ENCODE measurements around the gene USP43. TPM values are rescaled to one million over a fixed set of nuclear protein-coding genes. Genes with fewer than 3 reads are reported as not detected.
"Not testable (repeated sequence)": the region's sequence is repeated elsewhere in the genome, so short reads cannot be mapped to it uniquely, and the experiment has no call there.

The USP43 gene
- polyA plus RNA-seq, 1 donor: 4.7 TPM

- no peaks in the 10 kb centered on the region for H3K9me3 ChIP-seq (ENCODE audit: control insufficient read depth, low read depth, low read length)
- no peak overlapping the region for H3K4me3 ChIP-seq (ENCODE audit: low read length)
- H3K4me1 ChIP-seq (ENCODE audit: control insufficient read depth, insufficient read depth, low read length): no peaks in the 10 kb centered on the region
- WGBS (ENCODE audit: insufficient coverage, low lambda C conversion rate): no CpG with 5 or more reads among the region's 10 CpGs
- peaks cover 5% of the 10 kb centered on the region for H3K27me3 ChIP-seq (ENCODE audit: control insufficient read depth, insufficient read depth, low read length)
- peak in 1 of 2 donors; percentile 5 for DNase-seq
- H3K27ac ChIP-seq (ENCODE audit: low read length): no peak overlapping the region
- H3K36me3 ChIP-seq (ENCODE audit: control insufficient read depth, insufficient read depth, low read length): no peaks in the 10 kb centered on the region
These were observed 16.8 kb upstream of the USP43 start for GRCh38 chr17:9628509-9628908.

GRCh38 chr17:9632741-9633140, 12.6 kb upstream of the USP43 start:
- peaks cover 5% of the 10 kb centered on the region for H3K27me3 ChIP-seq (ENCODE audit: control insufficient read depth, insufficient read depth, low read length)
- H3K4me1 ChIP-seq (ENCODE audit: control insufficient read depth, insufficient read depth, low read length): no peaks in the 10 kb centered on the region
- H3K9me3 ChIP-seq (ENCODE audit: control insufficient read depth, low read depth, low read length): no peaks in the 10 kb centered on the region
- no peak overlapping the region for H3K4me3 ChIP-seq (ENCODE audit: low read length)
- WGBS (ENCODE audit: insufficient coverage, low lambda C conversion rate): 100% methylated on average over 5 of the region's 11 CpGs
- no peak overlapping the region for H3K27ac ChIP-seq (ENCODE audit: low read length)
- H3K36me3 ChIP-seq (ENCODE audit: control insufficient read depth, insufficient read depth, low read length): no peaks in the 10 kb centered on the region
- DNase-seq: no peak

GRCh38 chr17:9635340-9635739, 10.0 kb upstream of the USP43 start:
- no peaks in the 10 kb centered on the region for H3K9me3 ChIP-seq (ENCODE audit: control insufficient read depth, low read depth, low read length)
- H3K4me1 ChIP-seq (ENCODE audit: control insufficient read depth, insufficient read depth, low read length): no peaks in the 10 kb centered on the region
- peaks cover 3% of the 10 kb centered on the region for H3K27me3 ChIP-seq (ENCODE audit: control insufficient read depth, insufficient read depth, low read length)
- H3K27ac ChIP-seq (ENCODE audit: low read length): no peak overlapping the region
- no peak for DNase-seq
- H3K4me3 ChIP-seq (ENCODE audit: low read length): no peak overlapping the region
- WGBS (ENCODE audit: insufficient coverage, low lambda C conversion rate): no CpG with 5 or more reads among the region's 6 CpGs
- no peaks in the 10 kb centered on the region for H3K36me3 ChIP-seq (ENCODE audit: control insufficient read depth, insufficient read depth, low read length)

- Histone ChIP-seq H3K4me3 (ENCODE audit: low read length) (no peak overlapping the region), H3K9me3 (ENCODE audit: control insufficient read depth, low read depth, low read length) (no peaks in the 10 kb centered on the region), H3K4me1 (ENCODE audit: control insufficient read depth, insufficient read depth, low read length) (no peaks in the 10 kb centered on the region), H3K27me3 (ENCODE audit: control insufficient read depth, insufficient read depth, low read length) (no peaks in the 10 kb centered on the region), H3K36me3 (ENCODE audit: control insufficient read depth, insufficient read depth, low read length) (no peaks in the 10 kb centered on the region), H3K27ac (ENCODE audit: low read length) (no peak overlapping the region)
- DNase-seq: no peak
- 90% methylated on average over 2 of the region's 12 CpGs for WGBS (ENCODE audit: insufficient coverage, low lambda C conversion rate)
These were observed 8.8 kb upstream of the USP43 start for GRCh38 chr17:9636501-9636900.

- H3K4me1 ChIP-seq (ENCODE audit: control insufficient read depth, insufficient read depth, low read length); H3K27me3 ChIP-seq (ENCODE audit: control insufficient read depth, insufficient read depth, low read length); H3K27ac ChIP-seq (ENCODE audit: low read length); H3K4me3 ChIP-seq (ENCODE audit: low read length); H3K36me3 ChIP-seq (ENCODE audit: control insufficient read depth, insufficient read depth, low read length); DNase-seq; H3K9me3 ChIP-seq (ENCODE audit: control insufficient read depth, low read depth, low read length): not testable (repeated sequence)
- 100% methylated on average over 1 of the region's 5 CpGs for WGBS (ENCODE audit: insufficient coverage, low lambda C conversion rate)
These were observed 4.9 kb upstream of the USP43 start for GRCh38 chr17:9640388-9640787.

GRCh38 chr17:9643611-9644010, 1.7 kb upstream of the USP43 start:
- Histone ChIP-seq H3K36me3 (ENCODE audit: control insufficient read depth, insufficient read depth, low read length) (no peaks in the 10 kb centered on the region), H3K27me3 (ENCODE audit: control insufficient read depth, insufficient read depth, low read length) (peaks cover 11% of the 10 kb centered on the region), H3K27ac (ENCODE audit: low read length) (no peak overlapping the region), H3K9me3 (ENCODE audit: control insufficient read depth, low read depth, low read length) (no peaks in the 10 kb centered on the region), H3K4me1 (ENCODE audit: control insufficient read depth, insufficient read depth, low read length) (peaks cover 16% of the 10 kb centered on the region), H3K4me3 (ENCODE audit: low read length) (no peak overlapping the region)
- no CpG with 5 or more reads among the region's 5 CpGs for WGBS (ENCODE audit: insufficient coverage, low lambda C conversion rate)
- no peak for DNase-seq

- H3K9me3 ChIP-seq (ENCODE audit: control insufficient read depth, low read depth, low read length): no peaks in the 10 kb centered on the region
- peak; percentile 62 to 83 for DNase-seq
- 0% methylated on average over 1 of the region's 51 CpGs for WGBS (ENCODE audit: insufficient coverage, low lambda C conversion rate)
- H3K4me1 ChIP-seq (ENCODE audit: control insufficient read depth, insufficient read depth, low read length): peaks cover 16% of the 10 kb centered on the region
- H3K36me3 ChIP-seq (ENCODE audit: control insufficient read depth, insufficient read depth, low read length): no peaks in the 10 kb centered on the region
- H3K4me3 ChIP-seq (ENCODE audit: low read length): peak overlapping the region; percentile 35
- peak overlapping the region; percentile 99 for H3K27ac ChIP-seq (ENCODE audit: low read length)
- H3K27me3 ChIP-seq (ENCODE audit: control insufficient read depth, insufficient read depth, low read length): peaks cover 11% of the 10 kb centered on the region
These were observed 681 bp downstream of the USP43 start for GRCh38 chr17:9645851-9646545.

- peaks cover 11% of the 10 kb centered on the region for H3K27me3 ChIP-seq (ENCODE audit: control insufficient read depth, insufficient read depth, low read length)
- peak overlapping the region; percentile 99 for H3K27ac ChIP-seq (ENCODE audit: low read length)
- peak overlapping the region; percentile 35 for H3K4me3 ChIP-seq (ENCODE audit: low read length)
- peak in 1 of 2 donors; percentile 38 for DNase-seq
- no CpG with 5 or more reads among the region's 8 CpGs for WGBS (ENCODE audit: insufficient coverage, low lambda C conversion rate)
- H3K36me3 ChIP-seq (ENCODE audit: control insufficient read depth, insufficient read depth, low read length): no peaks in the 10 kb centered on the region
- peaks cover 16% of the 10 kb centered on the region for H3K4me1 ChIP-seq (ENCODE audit: control insufficient read depth, insufficient read depth, low read length)
- H3K9me3 ChIP-seq (ENCODE audit: control insufficient read depth, low read depth, low read length): no peaks in the 10 kb centered on the region
These were observed 1.2 kb downstream of the USP43 start for GRCh38 chr17:9646546-9646885.

- Histone ChIP-seq H3K27me3 (ENCODE audit: control insufficient read depth, insufficient read depth, low read length) (peaks cover 11% of the 10 kb centered on the region), H3K4me3 (ENCODE audit: low read length) (peak overlapping the region; percentile 35)
- WGBS (ENCODE audit: insufficient coverage, low lambda C conversion rate): 0% methylated on average over 1 of the region's 4 CpGs
These were observed 1.7 kb downstream of the USP43 start for GRCh38 chr17:9647014-9647413.

GRCh38 chr17:9648521-9649110, 3.3 kb downstream of the USP43 start:
- Histone ChIP-seq H3K4me3 (ENCODE audit: low read length) (no peak overlapping the region), H3K36me3 (ENCODE audit: control insufficient read depth, insufficient read depth, low read length) (no peaks in the 10 kb centered on the region), H3K27ac (ENCODE audit: low read length) (no peak overlapping the region), H3K27me3 (ENCODE audit: control insufficient read depth, insufficient read depth, low read length) (peaks cover 11% of the 10 kb centered on the region), H3K9me3 (ENCODE audit: control insufficient read depth, low read depth, low read length) (no peaks in the 10 kb centered on the region), H3K4me1 (ENCODE audit: control insufficient read depth, insufficient read depth, low read length) (peaks cover 16% of the 10 kb centered on the region)
- WGBS (ENCODE audit: insufficient coverage, low lambda C conversion rate): no CpG with 5 or more reads among the region's 3 CpGs
- no peak for DNase-seq

More at GRCh38 chr17:9647014-9647413, 1.7 kb downstream of the USP43 start:
- Histone ChIP-seq H3K9me3 (ENCODE audit: control insufficient read depth, low read depth, low read length) (no peaks in the 10 kb centered on the region), H3K27ac (ENCODE audit: low read length) (no peak overlapping the region), H3K36me3 (ENCODE audit: control insufficient read depth, insufficient read depth, low read length) (no peaks in the 10 kb centered on the region), H3K4me1 (ENCODE audit: control insufficient read depth, insufficient read depth, low read length) (peaks cover 16% of the 10 kb centered on the region)
- DNase-seq: peak; percentile 21 to 27
